ENCODE measurements around the gene RPL7A.

Gene RPL7A

DNA sequence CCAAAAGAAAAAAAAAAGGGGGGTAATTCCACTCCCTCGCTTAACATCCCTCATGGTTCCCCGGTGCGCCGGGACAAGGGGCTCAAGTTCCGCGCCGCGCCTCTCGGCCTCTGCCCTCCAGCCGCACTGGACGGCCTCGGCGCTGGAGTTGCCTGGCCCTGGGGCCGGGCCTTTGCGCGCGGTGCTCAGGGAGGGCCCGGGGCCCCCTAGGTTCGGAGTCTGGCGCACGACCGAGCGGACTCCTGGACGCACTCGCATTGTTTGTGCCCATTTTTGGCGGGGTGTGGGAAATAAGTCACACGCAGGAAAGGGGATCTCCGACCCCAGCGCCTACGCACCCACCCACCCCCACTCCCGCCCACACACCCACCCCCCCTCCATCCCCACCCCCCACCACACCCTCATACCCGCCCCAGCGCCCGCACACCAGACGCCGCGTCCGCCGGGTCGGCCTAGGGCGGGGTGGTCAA is 468 bp upstream of the RPL7A start:
- peak overlapping the region; percentile 85 for H3K4me3 Mint-ChIP-seq
- intact Hi-C loops (cut with micrococcal nuclease): no loop called here
- peaks cover 98% of the 10 kb centered on the region for H3K36me3 Mint-ChIP-seq (ENCODE audit: low read depth)
- H3K9me3 Mint-ChIP-seq: no peaks in the 10 kb centered on the region
- peaks cover 68% of the 10 kb centered on the region for H3K4me1 Mint-ChIP-seq (ENCODE audit: low read depth)
- H3K27ac Mint-ChIP-seq: peak overlapping the region; percentile 96
- H3K27me3 Mint-ChIP-seq: no peaks in the 10 kb centered on the region

GRCh38 chr9:133348718-133349573 is 928 bp downstream of the RPL7A start:
- Mint-ChIP-seq H3K27me3 (no peaks in the 10 kb centered on the region), H3K4me1 (ENCODE audit: low read depth) (peaks cover 59% of the 10 kb centered on the region), H3K9me3 (no peaks in the 10 kb centered on the region), H3K36me3 (ENCODE audit: low read depth) (peaks cover 98% of the 10 kb centered on the region), H3K27ac (peak overlapping the region; percentile 96), H3K4me3 (peak overlapping the region; percentile 85)
- intact Hi-C loops (cut with micrococcal nuclease): loop anchor here (1.0 kb wide), 2 partner anchors 7 to 13 kb away; partner anchors contain the start of genes SURF1, SURF2 and SURF6

DNA sequence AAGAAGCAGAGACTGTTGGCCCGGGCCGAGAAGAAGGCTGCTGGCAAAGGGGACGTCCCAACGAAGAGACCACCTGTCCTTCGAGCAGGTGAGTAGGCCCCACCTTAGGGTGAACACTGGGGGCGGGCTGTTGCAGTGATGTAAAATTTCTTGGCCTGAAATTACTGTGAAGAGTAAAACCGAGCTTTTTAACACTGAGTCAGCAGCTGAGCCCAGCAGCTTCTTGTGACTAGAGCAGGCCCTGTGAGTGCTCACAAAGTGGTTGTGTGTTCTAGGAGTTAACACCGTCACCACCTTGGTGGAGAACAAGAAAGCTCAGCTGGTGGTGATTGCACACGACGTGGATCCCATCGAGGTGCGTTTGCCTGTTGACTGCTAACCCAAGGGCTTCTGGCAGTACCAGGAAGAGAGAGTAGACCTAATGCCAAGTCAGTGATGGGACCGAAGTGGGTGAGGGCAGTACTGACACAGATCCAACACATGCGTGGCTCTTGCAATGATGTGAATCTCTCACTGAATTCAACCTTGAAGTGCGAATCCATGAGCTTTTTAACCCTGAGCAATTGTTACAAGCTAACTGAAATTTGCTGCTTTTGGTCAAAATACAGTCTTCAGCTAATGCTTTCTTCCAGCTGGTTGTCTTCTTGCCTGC is 2.1 kb downstream of the RPL7A start:
- H3K27me3 Mint-ChIP-seq: no peaks in the 10 kb centered on the region
- peaks cover 88% of the 10 kb centered on the region for H3K36me3 Mint-ChIP-seq (ENCODE audit: low read depth)

DNA sequence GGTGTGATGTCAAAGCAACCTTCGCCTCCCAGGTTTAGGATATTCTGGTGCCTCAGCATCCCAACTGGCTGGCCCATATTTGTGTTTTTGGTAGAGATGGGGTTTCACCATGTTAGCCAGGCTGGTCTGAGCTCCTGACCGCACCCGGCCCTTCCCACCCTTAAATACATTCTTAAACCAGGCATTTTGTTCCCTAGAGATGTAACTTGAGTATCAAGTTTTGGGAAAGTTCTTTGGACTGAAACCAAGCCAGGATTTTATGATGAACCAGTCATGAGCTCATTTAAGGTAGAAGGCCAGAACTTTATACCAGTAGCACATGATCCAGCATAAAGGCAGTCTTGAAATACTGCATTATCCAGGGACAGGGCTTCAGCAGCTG is 3.5 kb downstream of the RPL7A start:
- Mint-ChIP-seq H3K27ac (no peak overlapping the region), H3K4me1 (ENCODE audit: low read depth) (peaks cover 45% of the 10 kb centered on the region), H3K9me3 (no peaks in the 10 kb centered on the region), H3K36me3 (ENCODE audit: low read depth) (peaks cover 74% of the 10 kb centered on the region), H3K27me3 (no peaks in the 10 kb centered on the region), H3K4me3 (no peak overlapping the region)
- intact Hi-C loops (cut with micrococcal nuclease): loop anchor here (10.0 kb wide), 1 partner anchor 167 kb away; no protein-coding TSS in a partner anchor

More for the DNA sequence above, 2.1 kb downstream of the RPL7A start:
- Mint-ChIP-seq H3K4me1 (ENCODE audit: low read depth) (peaks cover 54% of the 10 kb centered on the region), H3K27ac (no peak overlapping the region), H3K4me3 (no peak overlapping the region), H3K9me3 (no peaks in the 10 kb centered on the region)
- intact Hi-C loops (cut with micrococcal nuclease): loop anchor here (10.0 kb wide), 1 partner anchor 165 kb away; no protein-coding TSS in a partner anchor

DNA sequence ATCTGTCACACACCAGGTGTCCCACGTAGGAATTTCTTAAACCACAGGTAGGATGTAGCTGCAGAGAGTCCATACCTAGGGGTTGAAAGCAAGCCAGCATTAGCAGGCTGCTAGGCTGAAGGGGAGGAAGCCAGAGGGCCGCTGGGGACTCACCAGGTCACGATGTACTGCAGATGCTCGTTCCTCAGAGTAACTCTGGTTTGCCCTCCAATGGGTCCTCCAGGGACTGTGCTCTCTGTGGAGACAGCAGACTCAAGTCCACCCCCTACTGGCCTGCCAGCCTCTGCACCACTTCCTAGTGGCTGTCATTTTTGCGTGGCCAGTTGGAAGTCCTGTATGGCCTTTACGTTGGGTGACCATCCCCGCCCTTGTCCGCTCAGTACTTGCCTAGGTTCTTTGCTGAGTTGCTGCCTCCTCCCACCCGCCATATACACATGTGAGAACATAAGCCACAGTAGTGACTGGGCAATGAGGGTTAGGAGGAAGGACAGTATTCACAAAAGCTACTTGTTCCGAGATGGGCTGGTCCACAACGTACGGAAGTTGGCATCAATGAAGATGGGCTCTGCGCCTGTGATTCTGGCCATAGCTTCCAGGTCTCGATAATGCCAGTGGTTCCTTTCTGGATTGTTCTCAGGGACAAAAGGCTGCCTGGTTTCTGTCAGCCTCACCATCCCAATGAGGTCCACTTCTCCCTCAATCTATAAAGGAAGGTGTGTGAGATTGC is 4.1 kb downstream of the RPL7A start:
- intact Hi-C loops (cut with micrococcal nuclease): loop anchor here (10.0 kb wide), 1 partner anchor 167 kb away; no protein-coding TSS in a partner anchor
- Mint-ChIP-seq H3K4me3 (no peak overlapping the region), H3K36me3 (ENCODE audit: low read depth) (peaks cover 69% of the 10 kb centered on the region), H3K27ac (no peak overlapping the region), H3K9me3 (no peaks in the 10 kb centered on the region), H3K27me3 (no peaks in the 10 kb centered on the region), H3K4me1 (ENCODE audit: low read depth) (peaks cover 41% of the 10 kb centered on the region)

DNA sequence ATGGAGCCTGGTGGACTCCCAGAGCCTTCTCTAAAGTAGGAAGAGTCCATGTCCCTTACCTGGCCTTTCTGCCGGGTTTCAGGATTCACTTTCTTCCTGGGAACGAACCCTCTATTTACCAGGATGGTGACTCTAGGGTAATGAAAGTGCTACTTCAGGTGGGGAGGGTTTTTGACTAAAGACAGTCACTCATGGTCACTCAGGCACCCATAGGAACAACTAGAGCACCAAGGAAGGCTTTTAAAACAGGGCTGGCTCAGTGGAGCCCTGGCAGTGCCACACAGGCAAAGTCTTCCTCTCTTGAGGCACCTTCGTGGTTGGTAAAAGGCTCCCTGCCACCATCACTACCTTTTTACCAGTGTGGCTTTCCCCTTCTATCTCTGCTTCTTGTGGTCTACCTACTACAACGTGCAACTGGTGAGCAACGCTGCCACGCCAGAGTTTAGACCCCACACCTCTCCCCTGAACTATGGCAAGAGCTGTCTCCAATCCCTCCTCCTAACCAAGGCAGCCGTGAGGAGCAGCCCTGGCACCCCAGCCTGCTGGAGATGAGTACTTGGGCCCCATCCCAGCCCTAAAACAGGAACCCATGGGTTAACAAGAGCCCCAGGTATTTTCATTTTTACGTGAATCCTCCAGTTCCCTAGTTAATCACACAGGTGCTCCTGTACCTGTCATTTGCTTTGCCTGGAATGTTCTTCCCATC is 4.8 kb downstream of the RPL7A start:
- peaks cover 46% of the 10 kb centered on the region for H3K4me1 Mint-ChIP-seq (ENCODE audit: low read depth)
- peaks cover 67% of the 10 kb centered on the region for H3K36me3 Mint-ChIP-seq (ENCODE audit: low read depth)
- intact Hi-C loops (cut with micrococcal nuclease): loop anchor here (10.0 kb wide), 1 partner anchor 168 kb away; no protein-coding TSS in a partner anchor
- H3K4me3 Mint-ChIP-seq: no peak overlapping the region
- no peaks in the 10 kb centered on the region for H3K27me3 Mint-ChIP-seq
- H3K27ac Mint-ChIP-seq: peak overlapping the region; percentile 30
- no peaks in the 10 kb centered on the region for H3K9me3 Mint-ChIP-seq

DNA sequence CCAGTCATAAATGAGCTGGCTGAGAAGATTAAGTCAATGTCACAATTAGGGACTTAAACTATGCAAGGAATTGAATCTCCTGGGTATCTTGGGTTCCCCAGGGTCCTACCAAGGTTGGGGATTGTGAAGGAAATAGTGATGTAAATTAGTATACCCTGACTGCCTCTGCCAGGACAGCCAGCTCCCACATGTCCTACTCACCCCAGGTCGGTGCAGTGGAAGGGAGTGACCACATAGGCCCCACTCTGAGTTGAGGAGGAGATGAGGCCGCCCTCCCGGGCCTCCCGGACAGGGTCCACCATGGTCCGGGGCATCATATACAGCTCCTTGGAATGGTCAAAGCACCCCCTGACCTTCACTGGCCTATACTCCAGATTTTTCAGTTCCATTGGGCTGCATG is 5.5 kb downstream of the RPL7A start:
- Mint-ChIP-seq H3K4me3 (no peak overlapping the region), H3K4me1 (ENCODE audit: low read depth) (peaks cover 50% of the 10 kb centered on the region)

DNA sequence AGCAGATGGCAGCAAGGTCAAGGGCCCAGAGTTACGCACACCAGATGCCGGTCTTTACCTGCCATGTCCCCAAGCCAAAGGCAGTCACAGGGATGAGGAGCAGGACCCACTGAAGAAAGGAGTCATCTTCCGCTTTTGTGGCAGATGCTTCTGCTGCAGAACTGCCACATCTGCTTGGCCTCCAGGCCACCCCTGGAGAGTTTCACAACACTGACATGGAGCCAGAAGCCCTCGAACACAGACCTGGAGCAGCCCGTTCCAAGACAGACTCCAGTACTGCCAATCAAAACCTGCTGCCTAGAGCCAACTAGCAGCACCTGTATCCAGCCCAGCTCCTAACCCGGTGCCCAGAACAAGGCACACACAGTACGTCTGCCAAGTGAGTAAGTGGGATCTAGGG is 6.7 kb downstream of the RPL7A start:
- H3K4me3 Mint-ChIP-seq: peak overlapping the region; percentile 10
- H3K36me3 Mint-ChIP-seq (ENCODE audit: low read depth): peaks cover 66% of the 10 kb centered on the region
- H3K27me3 Mint-ChIP-seq: no peaks in the 10 kb centered on the region
- H3K27ac Mint-ChIP-seq: no peak overlapping the region
- no peaks in the 10 kb centered on the region for H3K9me3 Mint-ChIP-seq
- peaks cover 45% of the 10 kb centered on the region for H3K4me1 Mint-ChIP-seq (ENCODE audit: low read depth)
- intact Hi-C loops (cut with micrococcal nuclease): loop anchor here (5.0 to 10.0 kb wide), 2 partner anchors 123 to 170 kb away; partner anchors contain the start of gene SLC2A6

More for the DNA sequence above, 5.5 kb downstream of the RPL7A start:
- intact Hi-C loops (cut with micrococcal nuclease): loop anchor here (10.0 kb wide), 1 partner anchor 169 kb away; no protein-coding TSS in a partner anchor
- no peaks in the 10 kb centered on the region for H3K9me3 Mint-ChIP-seq
- no peaks in the 10 kb centered on the region for H3K27me3 Mint-ChIP-seq
- peak overlapping the region; percentile 30 for H3K27ac Mint-ChIP-seq
- peaks cover 67% of the 10 kb centered on the region for H3K36me3 Mint-ChIP-seq (ENCODE audit: low read depth)

GRCh38 chr9:133355881-133356357 is 7.9 kb downstream of the RPL7A start:
- Mint-ChIP-seq H3K27me3 (no peaks in the 10 kb centered on the region), H3K36me3 (ENCODE audit: low read depth) (peaks cover 66% of the 10 kb centered on the region), H3K4me1 (ENCODE audit: low read depth) (peaks cover 35% of the 10 kb centered on the region), H3K4me3 (peak overlapping the region; percentile 90), H3K27ac (peak overlapping the region; percentile 79), H3K9me3 (no peaks in the 10 kb centered on the region)
- intact Hi-C loops (cut with micrococcal nuclease): loop anchor here (1.0 to 10.0 kb wide), 3 partner anchors 8 to 171 kb away; partner anchors contain the start of genes MED22, RPL7A and SLC2A6

- Mint-ChIP-seq H3K4me1 (ENCODE audit: low read depth) (peaks cover 35% of the 10 kb centered on the region), H3K27me3 (no peaks in the 10 kb centered on the region), H3K36me3 (ENCODE audit: low read depth) (peaks cover 66% of the 10 kb centered on the region), H3K4me3 (peak within 1 kb of the TSS; percentile 90), H3K9me3 (no peaks in the 10 kb centered on the region), H3K27ac (peak within 1 kb of the TSS; percentile 79)
- intact Hi-C loops (cut with micrococcal nuclease): loop anchor here (1.0 to 10.0 kb wide), 3 partner anchors 8 to 172 kb away; partner anchors contain the start of genes MED22, RPL7A and SLC2A6
Measured at GRCh38 chr9:133356391-133357091, 8.5 kb downstream of the RPL7A start, which contains the start of the genes SURF1 and SURF2. Gene SURF1, minus strand, starts transcription at chr9:133356487. Its CDS starts 34 bp downstream, at chr9:133356453. Gene SURF2, plus strand, starts transcription at chr9:133356550. Its CDS starts 43 bp downstream, at chr9:133356593.

- Mint-ChIP-seq H3K4me1 (ENCODE audit: low read depth) (peaks cover 35% of the 10 kb centered on the region), H3K27me3 (no peaks in the 10 kb centered on the region), H3K27ac (no peak overlapping the region), H3K36me3 (ENCODE audit: low read depth) (peaks cover 66% of the 10 kb centered on the region), H3K4me3 (peak overlapping the region; percentile 90), H3K9me3 (no peaks in the 10 kb centered on the region)
- intact Hi-C loops (cut with micrococcal nuclease): loop anchor here (5.0 to 10.0 kb wide), 2 partner anchors 120 to 173 kb away; partner anchors contain the start of gene SLC2A6
Measured at GRCh38 chr9:133357656-133358055, 9.6 kb downstream of the RPL7A start.
